BE2C (cell line): Measurements from ENCODE around the gene ZBTB42.
"Not testable (repeated sequence)": the region's sequence is repeated elsewhere in the genome, so short reads cannot be mapped to it uniquely, and the experiment has no call there.

Experiments
- DNase-seq: peaks from one replicate; pipeline ENCODE4 v3.0.0-alpha.2; 2020
- H3K27me3 ChIP-seq: fragments of 250-450 bp; sonication (Bioruptor Pico); 2 replicates; pipeline ENCODE4 v1.5.1; 2020; ENCODE audit warnings: mild to moderate bottlenecking
- H3K36me3 ChIP-seq: fragments of 250-450 bp; sonication (Bioruptor Pico); 2 replicates; pipeline ENCODE4 v1.5.1; 2020; ENCODE audit warnings: mild to moderate bottlenecking
- H3K4me1 ChIP-seq: fragments of 250-450 bp; sonication (Bioruptor Pico); 2 replicates; pipeline ENCODE4 v1.5.1; 2020
- H3K4me3 ChIP-seq: 2 replicates; pipeline ENCODE4 v1.5.1; 2011; ENCODE audit warnings: low read depth, low read length
- H3K9me3 ChIP-seq: fragments of 250-450 bp; sonication (Bioruptor Pico); 2 replicates; pipeline ENCODE4 v1.5.1; 2020
- CTCF ChIP-seq: IDR thresholded peaks from 2 replicates; pipeline ENCODE4 v1.5.1; 2012; ENCODE audit warnings: mild to moderate bottlenecking, low read depth, low read length

ZBTB42 gene

GRCh38 chr14:104827177-104828055, 26.5 kb downstream of the ZBTB42 start:
- peak overlapping the region; percentile 38 for H3K4me3 ChIP-seq

GRCh38 chr14:104830781-104831180, 29.9 kb downstream of the ZBTB42 start:
- Histone ChIP-seq H3K27me3 (no peaks in the 10 kb centered on the region), H3K4me1 (peaks cover 6% of the 10 kb centered on the region; the same call in 1 of the 2 replicates), H3K9me3 (no peaks in the 10 kb centered on the region), H3K4me3 (no peak overlapping the region), H3K36me3 (no peaks in the 10 kb centered on the region)
- DNase-seq: no peak
- no peak for TF ChIP-seq CTCF

More at GRCh38 chr14:104827177-104828055, 26.5 kb downstream of the ZBTB42 start:
- Histone ChIP-seq H3K36me3 (no peaks in the 10 kb centered on the region), H3K27me3 (no peaks in the 10 kb centered on the region), H3K9me3 (no peaks in the 10 kb centered on the region), H3K4me1 (peaks cover 6% of the 10 kb centered on the region; the same call in 1 of the 2 replicates)
- peak; percentile 84 for DNase-seq
- peak; percentile 67 for TF ChIP-seq CTCF

- not testable (repeated sequence) for H3K9me3 ChIP-seq, DNase-seq, H3K4me1 ChIP-seq, H3K36me3 ChIP-seq, H3K4me3 ChIP-seq
- H3K27me3 ChIP-seq: peaks cover 24% of the 10 kb centered on the region
Measured at GRCh38 chr14:104836171-104836935, 35.5 kb downstream of the ZBTB42 start.

GRCh38 chr14:104841730-104842129, 40.8 kb downstream of the ZBTB42 start:
- DNase-seq: no peak
- TF ChIP-seq CTCF: no peak
- no peaks in the 10 kb centered on the region for H3K9me3 ChIP-seq
- H3K27me3 ChIP-seq: peaks cover 73% of the 10 kb centered on the region
- no peak overlapping the region for H3K4me3 ChIP-seq
- no peaks in the 10 kb centered on the region for H3K36me3 ChIP-seq
- H3K4me1 ChIP-seq: no peaks in the 10 kb centered on the region

GRCh38 chr14:104843006-104843405, 42.1 kb downstream of the ZBTB42 start:
- Histone ChIP-seq H3K4me3 (no peak overlapping the region), H3K36me3 (no peaks in the 10 kb centered on the region), H3K4me1 (no peaks in the 10 kb centered on the region), H3K9me3 (no peaks in the 10 kb centered on the region), H3K27me3 (peaks cover 73% of the 10 kb centered on the region)
- DNase-seq: no peak
- TF ChIP-seq CTCF: no peak

GRCh38 chr14:104843442-104844305, 42.8 kb downstream of the ZBTB42 start:
- Histone ChIP-seq H3K9me3 (no peaks in the 10 kb centered on the region), H3K27me3 (peaks cover 69% of the 10 kb centered on the region), H3K36me3 (no peaks in the 10 kb centered on the region), H3K4me3 (no peak overlapping the region), H3K4me1 (no peaks in the 10 kb centered on the region)
- TF ChIP-seq CTCF: no peak
- DNase-seq: peak; percentile 22
